CD14-positive monocyte (primary cell): ENCODE measurements around the gene MED26. TPM values are rescaled to one million over a fixed set of nuclear protein-coding genes. Genes with fewer than 3 reads are reported as not detected.
A peak's percentile ranks its signal among the peaks of the same experiment; 100 is the strongest.

Experiments used
- DNase-seq, 3 donors: peaks; one replicate each; pipeline ENCODE4 v3.0.0-alpha.2; 2011 to 2022
- H2AFZ ChIP-seq: 2 replicates; pipeline ENCODE4 v1.6.0; 2012; ENCODE audit warnings: mild to moderate bottlenecking, low read depth, low read length, inconsistent platforms; ENCODE audit not compliant: insufficient read depth, poor library complexity, severe bottlenecking
- H3K27ac ChIP-seq, 2 donors: 1 replicate in 1 of 2; 2 replicates in 1 of 2; pipeline ENCODE4 v1.5.1; 2012 to 2013; ENCODE audit warnings: low read length in 2 of 2, control low read depth in 1 of 2, inconsistent platforms in 1 of 2, low read depth in 1 of 2, mild to moderate bottlenecking in 1 of 2
- H3K27me3 ChIP-seq, 2 donors: one replicate each; pipeline versions ENCODE4 v1.6.0 to v1.6.1; 2011 to 2013; ENCODE audit warnings: low read length in 2 of 2; ENCODE audit not compliant: control insufficient read depth in 2 of 2, insufficient read depth in 2 of 2
- H3K36me3 ChIP-seq, 2 donors: replicated peaks in 1 of 2; 1 replicate in 1 of 2; 2 replicates in 1 of 2; pipeline versions ENCODE4 v1.5.1 to v1.6.1; 2012 to 2013; ENCODE audit warnings: low read length in 2 of 2, control low read depth in 1 of 2, inconsistent platforms in 1 of 2, mild to moderate bottlenecking in 1 of 2; ENCODE audit not compliant: insufficient read depth in 2 of 2, control insufficient read depth in 1 of 2
- H3K4me1 ChIP-seq, 2 donors: 1 replicate in 1 of 2; 2 replicates in 1 of 2; pipeline versions ENCODE4 v1.5.1 to v1.6.1; 2012 to 2013; ENCODE audit warnings: low read length in 2 of 2, control low read depth in 1 of 2, inconsistent platforms in 1 of 2, mild to moderate bottlenecking in 1 of 2, moderate library complexity in 1 of 2; ENCODE audit not compliant: insufficient read depth in 2 of 2, control insufficient read depth in 1 of 2
- H3K4me2 ChIP-seq: replicated peaks from 2 replicates; pipeline ENCODE3; 2012; ENCODE audit warnings: low read length, moderate library complexity, mild to moderate bottlenecking; ENCODE audit not compliant: poor library complexity, severe bottlenecking; ENCODE audit errors: extremely low read depth
- H3K4me3 ChIP-seq, 3 experiments: fragments of 200-600 bp in 1 of 3; sonication (generic) in 1 of 3; replicated peaks in 1 of 3; 1 replicate in 2 of 3; 2 replicates in 1 of 3; pipeline ENCODE4 v1.5.1; 2011 to 2013; ENCODE audit warnings: low read length in 3 of 3, mild to moderate bottlenecking in 3 of 3, control low read depth in 2 of 3, low read depth in 2 of 3, inconsistent platforms in 1 of 3, moderate library complexity in 1 of 3
- H3K79me2 ChIP-seq: 2 replicates; pipeline ENCODE4 v1.6.0; 2012; ENCODE audit warnings: mild to moderate bottlenecking, control low read depth, inconsistent platforms, low read length, moderate library complexity; ENCODE audit not compliant: insufficient read depth
- H3K9ac ChIP-seq: 2 replicates; pipeline ENCODE4 v1.6.0; 2017; ENCODE audit warnings: low read length, mild to moderate bottlenecking; ENCODE audit not compliant: insufficient read depth, poor library complexity, severe bottlenecking
- H3K9me3 ChIP-seq, 2 donors: replicated peaks in 1 of 2; 1 replicate in 1 of 2; 2 replicates in 1 of 2; pipeline versions ENCODE4 v1.5.1 to v1.6.1; 2012 to 2013; ENCODE audit warnings: low read length in 2 of 2, control low read depth in 1 of 2; ENCODE audit not compliant: control insufficient read depth in 1 of 2, insufficient read depth in 1 of 2
- H4K20me1 ChIP-seq: 2 replicates; pipeline ENCODE4 v1.6.0; 2012; ENCODE audit warnings: mild to moderate bottlenecking, low read length, control low read depth, moderate library complexity; ENCODE audit not compliant: insufficient read depth
- H3K27ac Mint-ChIP-seq, 7 donors: one replicate each; pipeline ENCODE4 v1.8.0; 2020; ENCODE audit warnings: mild to moderate bottlenecking in 7 of 7, mixed read lengths in 7 of 7, moderate library complexity in 6 of 7, inconsistent platforms in 2 of 7
- H3K27me3 Mint-ChIP-seq, 3 donors: one replicate each; pipeline ENCODE4 v1.8.0; 2021 to 2022; ENCODE audit warnings: low read depth in 3 of 3, mild to moderate bottlenecking in 3 of 3, mixed read lengths in 3 of 3, moderate library complexity in 3 of 3, inconsistent platforms in 1 of 3
- H3K36me3 Mint-ChIP-seq, 2 donors: one replicate each; pipeline ENCODE4 v1.8.0; 2020; ENCODE audit warnings: mixed read lengths in 2 of 2, inconsistent platforms in 1 of 2, mild to moderate bottlenecking in 1 of 2
- H3K4me1 Mint-ChIP-seq: one replicate; pipeline ENCODE4 v1.8.0; 2020; ENCODE audit warnings: mild to moderate bottlenecking, mixed read lengths
- H3K4me3 Mint-ChIP-seq, 2 donors: one replicate each; pipeline ENCODE4 v1.8.0; 2020; ENCODE audit warnings: mild to moderate bottlenecking in 2 of 2, mixed read lengths in 2 of 2, moderate library complexity in 1 of 2
- H3K9me3 Mint-ChIP-seq, 7 donors: one replicate each; pipeline ENCODE4 v1.8.0; 2020 to 2022; ENCODE audit warnings: mixed read lengths in 7 of 7, mild to moderate bottlenecking in 6 of 7, moderate library complexity in 6 of 7, inconsistent platforms in 2 of 7
- CTCF ChIP-seq: fragments of 200-600 bp; IDR thresholded peaks from one replicate; pipeline ENCODE4 v1.8.0; 2022; ENCODE audit warnings: antibody characterized with exemption, mild to moderate bottlenecking
- WGBS: methylation state at CpG from one replicate; pipeline ENCODE4 v1.1.5; 2013; ENCODE audit warnings: missing lambda C conversion rate; ENCODE audit not compliant: insufficient coverage; 5-methylcytosine and 5-hydroxymethylcytosine counted together
- intact Hi-C, 2 donors: fragments of 100-400 bp; cut with micrococcal nuclease; formaldehyde crosslinking; loops; one replicate each; pipeline versions ENCODE4 v1.15.0 to v1.15.1; 2023
- polyA plus RNA-seq, 3 donors: library from polyadenylated mRNA; depleted of rRNA in 1 of 3; unstranded in 2 of 3; stranded (reverse) in 1 of 3; fragments of 300-500 nt in 2 of 3; fragments of >200 nt in 1 of 3; fragmentation: Illumina TruSeq in 2 of 3; gene quantifications; 1 replicate in 2 of 3; 2 replicates in 1 of 3; pipeline ENCODE4 v1.2.3, GENCODE V29; 2012 to 2021

Gene MED26
- polyA plus RNA-seq, 3 donors, result 1.1 to 7.1 (median 2.1) TPM

GRCh38 chr19:16542910-16543472 is 85.0 kb downstream of the MED26 start:
- intact Hi-C loops, result loop anchor here (2.0 to 5.0 kb wide), 3 partner anchors 28 to 46 kb away; partner anchors contain the start of genes C19orf44 (in 2 of the 2) and CALR3 (in 2 of the 2)
- Histone ChIP-seq H3K36me3 (peaks cover 9 to 18% of the 10 kb centered on the region in 2 donors), H3K4me3 (peak overlapping the region; percentile 73 to 99 (median 86)), H3K79me2 (peaks cover 66% of the 10 kb centered on the region), H4K20me1 (peaks cover 40% of the 10 kb centered on the region), H3K4me1 (peaks cover 23 to 32% of the 10 kb centered on the region in 2 donors), H3K9ac (peak overlapping the region; percentile 93), H3K27ac (peak overlapping the region; percentile 63 to 90), H2AFZ (peak overlapping the region; percentile 96), H3K4me2 (peak overlapping the region; percentile 95), H3K27me3 (no peaks in the 10 kb centered on the region), H3K9me3 (no peaks in the 10 kb centered on the region)
- H3K27ac Mint-ChIP-seq, result peak overlapping the region; percentile 79 to 90 (median 86)
- peak in 1 of 3 donors; percentile 3 for DNase-seq
- H3K4me1 Mint-ChIP-seq, result peaks cover 41% of the 10 kb centered on the region
- peak overlapping the region; percentile 87 to 92 for H3K4me3 Mint-ChIP-seq
- WGBS, result 0% methylated on average over 1 of the region's 15 CpGs
- peaks cover 11 to 26% of the 10 kb centered on the region in 2 donors for H3K36me3 Mint-ChIP-seq
- no peak for TF ChIP-seq CTCF
- no peaks in the 10 kb centered on the region for H3K9me3 Mint-ChIP-seq
- no peaks in the 10 kb centered on the region for H3K27me3 Mint-ChIP-seq

- Mint-ChIP-seq H3K36me3 (peaks cover 17 to 33% of the 10 kb centered on the region in 2 donors), H3K4me1 (peaks cover 36% of the 10 kb centered on the region), H3K27me3 (no peaks in the 10 kb centered on the region), H3K27ac (peak within 1 kb of the TSS; percentile 79 to 91 (median 88)), H3K4me3 (peak within 1 kb of the TSS; percentile 87 to 92), H3K9me3 (no peaks in the 10 kb centered on the region)
- peak within 1 kb of the TSS; percentile 95 for H3K4me2 ChIP-seq
- peaks cover 47% of the 10 kb centered on the region for H4K20me1 ChIP-seq
- H3K36me3 ChIP-seq, result peaks cover 14 to 25% of the 10 kb centered on the region in 2 donors
- no peak for TF ChIP-seq CTCF
- H3K9me3 ChIP-seq, result no peaks in the 10 kb centered on the region
- H3K79me2 ChIP-seq, result peaks cover 73% of the 10 kb centered on the region
- peak within 1 kb of the TSS; percentile 63 to 90 for H3K27ac ChIP-seq
- peak within 1 kb of the TSS; percentile 96 for H2AFZ ChIP-seq
- DNase-seq, result peak; percentile 91 to 95 (median 93)
- intact Hi-C loops, result loop anchor here (2.0 to 5.0 kb wide), 3 partner anchors 29 to 45 kb away; partner anchors contain the start of genes C19orf44 (in 2 of the 2) and CALR3 (in 2 of the 2)
- H3K9ac ChIP-seq, result peak within 1 kb of the TSS; percentile 93
- no peaks in the 10 kb centered on the region for H3K27me3 ChIP-seq
- WGBS, result under 1% methylated on average over 106 of the region's 108 CpGs
- peaks cover 18 to 26% of the 10 kb centered on the region in 2 donors for H3K4me1 ChIP-seq
- H3K4me3 ChIP-seq, result peak within 1 kb of the TSS; percentile 73 to 99 (median 86)
Measured at GRCh38 chr19:16542045-16542909, 85.7 kb downstream of the MED26 start, which contains the start of gene CHERP. Gene CHERP, minus strand, starts transcription at chr19:16542437. Its CDS starts 59 bp downstream, at chr19:16542378.
